Epithelial cell of proximal tubule (primary cell): ENCODE data around the gene ZNHIT2. TPM values are rescaled to one million over a fixed set of nuclear protein-coding genes. Genes with fewer than 3 reads are reported as not detected.

Experiments used
- DNase-seq: peaks from one replicate; pipeline ENCODE4 v3.0.0-alpha.2; 2011; ENCODE audit warnings: low read depth
- H3K4me3 ChIP-seq: 2 replicates; pipeline ENCODE4 v1.5.1; 2011; ENCODE audit warnings: low read depth, mild to moderate bottlenecking, low read length
- total RNA-seq: library from RNA; depleted of rRNA; stranded (reverse); fragments of >200 nt; gene quantifications from 2 replicates; pipeline ENCODE4 v1.2.3, GENCODE V29; 2015
- TF ChIP-seq, protein P1 (sequence below): conservative IDR thresholded peaks from 2 replicates; pipeline ENCODE4 v1.5.1; 2012; ENCODE audit warnings: low read depth, mild to moderate bottlenecking, low read length

The ZNHIT2 gene
- total RNA-seq, 1 donor from 2014 or later = 37.1 TPM

DNA sequence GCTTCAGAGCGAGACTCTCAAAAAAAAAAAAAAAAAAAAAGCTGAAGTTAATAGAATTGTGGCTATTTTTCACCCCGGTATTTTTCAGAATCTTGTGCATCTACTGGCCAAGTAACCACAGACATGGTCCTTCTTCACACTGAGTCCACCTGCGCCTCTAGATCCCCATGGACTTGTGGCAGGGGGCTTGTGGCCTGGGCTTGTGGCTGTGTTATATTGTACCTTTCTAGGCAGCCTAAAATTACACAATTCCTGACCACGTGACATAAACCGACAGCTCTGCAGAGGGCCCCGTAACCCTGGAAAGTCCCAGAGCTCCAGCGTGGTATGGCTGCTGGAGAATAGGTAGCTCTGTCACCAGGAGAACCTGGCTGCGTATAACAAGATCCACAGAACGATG is 48.3 kb downstream of the ZNHIT2 start:
- peak; percentile 26 for DNase-seq
- H3K4me3 ChIP-seq = no peak overlapping the region
- TF ChIP-seq, protein P1, sequence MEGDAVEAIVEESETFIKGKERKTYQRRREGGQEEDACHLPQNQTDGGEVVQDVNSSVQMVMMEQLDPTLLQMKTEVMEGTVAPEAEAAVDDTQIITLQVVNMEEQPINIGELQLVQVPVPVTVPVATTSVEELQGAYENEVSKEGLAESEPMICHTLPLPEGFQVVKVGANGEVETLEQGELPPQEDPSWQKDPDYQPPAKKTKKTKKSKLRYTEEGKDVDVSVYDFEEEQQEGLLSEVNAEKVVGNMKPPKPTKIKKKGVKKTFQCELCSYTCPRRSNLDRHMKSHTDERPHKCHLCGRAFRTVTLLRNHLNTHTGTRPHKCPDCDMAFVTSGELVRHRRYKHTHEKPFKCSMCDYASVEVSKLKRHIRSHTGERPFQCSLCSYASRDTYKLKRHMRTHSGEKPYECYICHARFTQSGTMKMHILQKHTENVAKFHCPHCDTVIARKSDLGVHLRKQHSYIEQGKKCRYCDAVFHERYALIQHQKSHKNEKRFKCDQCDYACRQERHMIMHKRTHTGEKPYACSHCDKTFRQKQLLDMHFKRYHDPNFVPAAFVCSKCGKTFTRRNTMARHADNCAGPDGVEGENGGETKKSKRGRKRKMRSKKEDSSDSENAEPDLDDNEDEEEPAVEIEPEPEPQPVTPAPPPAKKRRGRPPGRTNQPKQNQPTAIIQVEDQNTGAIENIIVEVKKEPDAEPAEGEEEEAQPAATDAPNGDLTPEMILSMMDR = no peak

DNA sequence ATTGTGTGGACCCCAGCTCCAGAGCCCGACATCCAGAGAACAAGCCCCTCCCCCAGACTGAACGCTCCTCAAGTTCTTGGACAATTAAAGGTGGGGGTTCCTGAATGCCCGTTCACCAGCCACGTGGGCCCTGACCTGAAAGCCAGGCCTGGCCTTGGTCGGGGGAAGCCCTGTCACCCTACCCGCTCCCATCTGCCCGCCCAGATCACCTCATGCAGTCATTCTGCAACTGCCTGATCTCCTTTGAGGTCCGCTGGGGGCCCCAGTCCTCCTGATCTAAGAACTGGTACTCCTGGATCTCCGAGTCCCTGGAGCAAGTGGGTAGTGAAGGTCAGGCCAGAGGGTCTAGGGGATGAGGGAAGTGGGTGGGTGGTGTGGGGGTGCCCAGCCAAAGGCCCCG is 50.1 kb downstream of the ZNHIT2 start:
- TF ChIP-seq, protein P1 = no peak
- H3K4me3 ChIP-seq = no peak overlapping the region
- no peak for DNase-seq

DNA sequence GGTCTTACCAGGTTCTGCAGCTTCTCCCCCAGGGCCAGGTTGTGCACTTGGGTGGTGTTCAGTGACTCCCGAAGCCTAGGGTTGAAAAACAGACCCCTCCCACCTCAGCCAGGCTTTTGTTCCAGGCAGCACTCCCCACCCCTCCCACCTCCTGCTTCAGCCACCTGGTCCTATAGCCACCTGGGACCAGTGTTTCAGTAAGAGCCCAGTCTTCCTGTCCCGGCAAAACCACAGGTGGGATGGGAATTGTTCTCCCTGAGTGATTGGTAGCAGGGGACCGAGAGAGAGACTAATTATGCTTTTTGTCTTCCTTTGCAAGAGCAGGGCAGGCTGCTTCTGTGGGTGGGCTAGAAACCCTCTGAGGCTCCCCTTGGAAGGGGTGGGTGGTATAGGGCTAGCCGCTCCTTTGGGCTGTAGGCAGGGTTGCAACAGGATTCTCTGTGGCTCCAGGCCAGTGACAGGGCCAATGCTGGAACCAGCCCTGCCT is 50.7 kb downstream of the ZNHIT2 start:
- no peak for DNase-seq
- TF ChIP-seq, protein P1 = no peak
- H3K4me3 ChIP-seq = no peak overlapping the region

Other genes starting within 250 kb of the ZNHIT2 start
- gene EHD1, start 239.1 kb downstream of the ZNHIT2 start, total RNA-seq = 82.7 and 93.4 TPM in 2 replicates
- 22.4 and 25.8 TPM in 2 replicates for gene ATG2A, start 200.5 kb downstream of the ZNHIT2 start, total RNA-seq
- gene PPP2R5B, start 193.0 kb downstream of the ZNHIT2 start, total RNA-seq = 16.8 and 32.9 TPM in 2 replicates
- not detected in 2 replicates for gene GPHA2, start 181.8 kb downstream of the ZNHIT2 start, total RNA-seq
- gene MAJIN, start 145.6 kb downstream of the ZNHIT2 start, total RNA-seq = not detected in 2 replicates
- 0.35 and 1.1 TPM in 2 replicates for gene BATF2, start 120.7 kb downstream of the ZNHIT2 start, total RNA-seq
- 151 and 169 TPM in 2 replicates for gene ARL2, start 103.5 kb downstream of the ZNHIT2 start, total RNA-seq
- gene SNX15, start 90.3 kb downstream of the ZNHIT2 start, total RNA-seq = 16.5 and 18.5 TPM in 2 replicates
- 49.0 and 50.6 TPM in 2 replicates for gene SAC3D1, start 76.5 kb downstream of the ZNHIT2 start, total RNA-seq
- gene NAALADL1, start 59.1 kb downstream of the ZNHIT2 start, total RNA-seq = 14.7 and 27.9 TPM in 2 replicates
- gene CDCA5, start 33.7 kb downstream of the ZNHIT2 start, total RNA-seq = 32.0 and 45.4 TPM in 2 replicates
- gene ZFPL1, start 33.5 kb downstream of the ZNHIT2 start, total RNA-seq = 59.0 and 61.1 TPM in 2 replicates
- 227 and 342 TPM in 2 replicates for gene VPS51, start 21.5 kb downstream of the ZNHIT2 start, total RNA-seq
- 32.9 and 52.5 TPM in 2 replicates for gene TM7SF2, start 5.8 kb downstream of the ZNHIT2 start, total RNA-seq
- 535 and 1,041 TPM in 2 replicates for gene FAU, start 4.4 kb upstream of the ZNHIT2 start, total RNA-seq
- 77.5 and 126 TPM in 2 replicates for gene MRPL49, start 4.6 kb upstream of the ZNHIT2 start, total RNA-seq
- 10.8 and 14.8 TPM in 2 replicates for gene SYVN1, start 16.8 kb upstream of the ZNHIT2 start, total RNA-seq
- not detected in 2 replicates for gene SPDYC, start 52.5 kb upstream of the ZNHIT2 start, total RNA-seq
- gene CAPN1, start 64.2 kb upstream of the ZNHIT2 start, total RNA-seq = 256 and 360 TPM in 2 replicates
- gene POLA2, start 144.3 kb upstream of the ZNHIT2 start, total RNA-seq = 30.2 and 42.9 TPM in 2 replicates
- gene CDC42EP2, start 197.2 kb upstream of the ZNHIT2 start, total RNA-seq = 18.6 and 23.1 TPM in 2 replicates
- 34.9 and 44.1 TPM in 2 replicates for gene DPF2, start 216.2 kb upstream of the ZNHIT2 start, total RNA-seq
- gene TIGD3, start 237.1 kb upstream of the ZNHIT2 start, total RNA-seq = 0.75 and 1.2 TPM in 2 replicates